Measurements from ENCODE around the gene WDR33.

GRCh38 chr2:127847931-127848330 lies 37.0 kb upstream of the WDR33 start:
- TF ChIP-seq CTCF (IDR thresholded peaks at IDR 0.05) (no peak), POLR2A (IDR thresholded peaks at IDR 0.05) (no peak)
